C4-2B (cell line): ENCODE measurements around the gene DNAJB12.

Experiments used
- ZFX ChIP-seq: fragments of 450-650 bp; IDR thresholded peaks from 2 replicates; pipeline ENCODE4 v1.6.1; 2017
- TF ChIP-seq, protein P1 (sequence below): fragments of 450-650 bp; conservative IDR thresholded peaks from 2 replicates; pipeline ENCODE4 v1.5.1; 2017; ENCODE audit warnings: mild to moderate bottlenecking

DNA sequence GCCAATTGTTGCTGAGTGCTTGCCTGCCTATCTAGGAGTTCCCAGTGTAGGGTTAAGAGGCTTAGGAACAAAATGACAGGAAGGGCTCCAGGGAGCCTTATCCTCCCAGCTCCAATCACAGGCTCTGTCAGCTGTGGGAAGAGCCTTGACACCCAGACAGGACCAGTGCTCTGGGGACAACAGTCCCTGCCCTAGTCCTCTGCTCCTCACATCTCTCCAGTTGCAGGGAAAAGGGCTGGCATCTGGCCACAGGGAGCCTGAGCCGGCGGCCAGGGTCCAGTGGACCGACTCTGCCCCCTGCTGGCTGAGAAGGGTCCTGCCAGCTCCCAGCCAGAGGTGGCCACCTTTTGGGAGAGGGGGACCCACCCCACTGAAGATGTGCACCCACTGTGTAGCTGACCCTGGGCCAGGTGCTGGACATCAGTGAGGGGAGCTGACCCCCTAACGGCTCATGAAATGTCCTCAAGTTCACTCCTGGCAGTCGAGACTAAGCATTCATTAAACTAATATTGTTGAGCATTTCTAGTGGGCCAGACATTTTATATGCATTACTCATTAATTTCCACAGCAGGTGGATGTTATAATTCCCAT, 17.6 kb downstream of the DNAJB12 start:
- TF ChIP-seq, protein P1, sequence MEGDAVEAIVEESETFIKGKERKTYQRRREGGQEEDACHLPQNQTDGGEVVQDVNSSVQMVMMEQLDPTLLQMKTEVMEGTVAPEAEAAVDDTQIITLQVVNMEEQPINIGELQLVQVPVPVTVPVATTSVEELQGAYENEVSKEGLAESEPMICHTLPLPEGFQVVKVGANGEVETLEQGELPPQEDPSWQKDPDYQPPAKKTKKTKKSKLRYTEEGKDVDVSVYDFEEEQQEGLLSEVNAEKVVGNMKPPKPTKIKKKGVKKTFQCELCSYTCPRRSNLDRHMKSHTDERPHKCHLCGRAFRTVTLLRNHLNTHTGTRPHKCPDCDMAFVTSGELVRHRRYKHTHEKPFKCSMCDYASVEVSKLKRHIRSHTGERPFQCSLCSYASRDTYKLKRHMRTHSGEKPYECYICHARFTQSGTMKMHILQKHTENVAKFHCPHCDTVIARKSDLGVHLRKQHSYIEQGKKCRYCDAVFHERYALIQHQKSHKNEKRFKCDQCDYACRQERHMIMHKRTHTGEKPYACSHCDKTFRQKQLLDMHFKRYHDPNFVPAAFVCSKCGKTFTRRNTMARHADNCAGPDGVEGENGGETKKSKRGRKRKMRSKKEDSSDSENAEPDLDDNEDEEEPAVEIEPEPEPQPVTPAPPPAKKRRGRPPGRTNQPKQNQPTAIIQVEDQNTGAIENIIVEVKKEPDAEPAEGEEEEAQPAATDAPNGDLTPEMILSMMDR: peak; percentile 99
- TF ChIP-seq ZFX: no peak
